Measurements from ENCODE around the gene BRCA1.
"Not testable (repeated sequence)": the region's sequence is repeated elsewhere in the genome, so short reads cannot be mapped to it uniquely, and the experiment has no call there.

Gene BRCA1

GRCh38 chr17:43068570-43069367, 56.4 kb downstream of the BRCA1 start:
- no peak for DNase-seq

- DNase-seq: no peak
These were observed 62.1 kb downstream of the BRCA1 start for GRCh38 chr17:43062984-43063638.

- DNase-seq: no peak
These were observed 69.1 kb downstream of the BRCA1 start for GRCh38 chr17:43056051-43056450.

GRCh38 chr17:43053008-43053407, 72.2 kb downstream of the BRCA1 start:
- not testable (repeated sequence) for DNase-seq

- DNase-seq: no peak
These were observed 73.2 kb downstream of the BRCA1 start for GRCh38 chr17:43051969-43052368.

GRCh38 chr17:43044024-43044423, 81.1 kb downstream of the BRCA1 start:
- no peak for DNase-seq

- DNase-seq: no peak
These were observed 81.9 kb downstream of the BRCA1 start for GRCh38 chr17:43043307-43043706.

GRCh38 chr17:43042025-43042628, 83.0 kb downstream of the BRCA1 start:
- no peak for DNase-seq

GRCh38 chr17:43040655-43041054, 84.5 kb downstream of the BRCA1 start:
- DNase-seq: no peak

GRCh38 chr17:43039646-43040045, 85.5 kb downstream of the BRCA1 start:
- no peak for DNase-seq

GRCh38 chr17:43034894-43035293, 90.3 kb downstream of the BRCA1 start:
- DNase-seq: no peak

- no peak for DNase-seq
These were observed 90.9 kb downstream of the BRCA1 start for GRCh38 chr17:43033948-43034881.

GRCh38 chr17:43031666-43032065, 93.5 kb downstream of the BRCA1 start:
- no peak for DNase-seq

- no peak for DNase-seq
These were observed 94.9 kb downstream of the BRCA1 start for GRCh38 chr17:43030137-43030767.

GRCh38 chr17:43028221-43028861, 96.8 kb downstream of the BRCA1 start:
- no peak for DNase-seq

GRCh38 chr17:43027091-43028032, 97.8 kb downstream of the BRCA1 start:
- DNase-seq: no peak

- DNase-seq: no peak
These were observed 98.6 kb downstream of the BRCA1 start for GRCh38 chr17:43026595-43026994.

GRCh38 chr17:43025766-43026537, 99.2 kb downstream of the BRCA1 start:
- DNase-seq: no peak

GRCh38 chr17:43025290-43025657, 99.9 kb downstream of the BRCA1 start:
- no peak for DNase-seq

Data from stimulated activated CD8-positive, alpha-beta memory T cell treated with anti-CD3 and anti-CD28 coated beads, Interleukin-4, amount 100 ng/mL, for 48 hours (primary cell).